ENCODE results near the gene ZNG1F. TPM values are rescaled to one million over a fixed set of nuclear protein-coding genes. Genes with fewer than 3 reads are reported as not detected.
"Not testable (repeated sequence)": the region's sequence is repeated elsewhere in the genome, so short reads cannot be mapped to it uniquely, and the experiment has no call there.

The ZNG1F gene
- total RNA-seq, 1 donor from 2014 or later: 9.5 TPM

- H3K36me3 Mint-ChIP-seq (ENCODE audit: low read depth); H3K4me1 Mint-ChIP-seq; H3K9me3 Mint-ChIP-seq; H3K27ac Mint-ChIP-seq (ENCODE audit: unreplicated experiment); DNase-seq (ENCODE audit: low read depth, low spot score); H3K4me3 Mint-ChIP-seq: not testable (repeated sequence)
- H3K27me3 Mint-ChIP-seq (ENCODE audit: low read depth): peaks cover 22% of the 10 kb centered on the region
These were observed 77.7 kb downstream of the ZNG1F start for GRCh38 chr9:41111414-41111813.

- H3K27me3 Mint-ChIP-seq (ENCODE audit: low read depth): peaks cover 17% of the 10 kb centered on the region
- not testable (repeated sequence) for DNase-seq (ENCODE audit: low read depth, low spot score); H3K9me3 Mint-ChIP-seq; H3K4me1 Mint-ChIP-seq; H3K36me3 Mint-ChIP-seq (ENCODE audit: low read depth); H3K4me3 Mint-ChIP-seq; H3K27ac Mint-ChIP-seq (ENCODE audit: unreplicated experiment)
These were observed 78.2 kb downstream of the ZNG1F start for GRCh38 chr9:41110913-41111312.

GRCh38 chr9:41109253-41109652 lies 79.9 kb downstream of the ZNG1F start:
- DNase-seq (ENCODE audit: low read depth, low spot score); H3K9me3 Mint-ChIP-seq; H3K36me3 Mint-ChIP-seq (ENCODE audit: low read depth); H3K4me3 Mint-ChIP-seq; H3K4me1 Mint-ChIP-seq; H3K27ac Mint-ChIP-seq (ENCODE audit: unreplicated experiment): not testable (repeated sequence)
- peaks cover 16% of the 10 kb centered on the region for H3K27me3 Mint-ChIP-seq (ENCODE audit: low read depth)

GRCh38 chr9:41108816-41109215 lies 80.3 kb downstream of the ZNG1F start:
- peaks cover 13% of the 10 kb centered on the region for H3K27me3 Mint-ChIP-seq (ENCODE audit: low read depth)
- H3K36me3 Mint-ChIP-seq (ENCODE audit: low read depth); DNase-seq (ENCODE audit: low read depth, low spot score); H3K4me3 Mint-ChIP-seq; H3K9me3 Mint-ChIP-seq; H3K27ac Mint-ChIP-seq (ENCODE audit: unreplicated experiment); H3K4me1 Mint-ChIP-seq: not testable (repeated sequence)

GRCh38 chr9:41106472-41107116 lies 82.5 kb downstream of the ZNG1F start:
- not testable (repeated sequence) for DNase-seq (ENCODE audit: low read depth, low spot score); H3K36me3 Mint-ChIP-seq (ENCODE audit: low read depth); H3K4me3 Mint-ChIP-seq; H3K4me1 Mint-ChIP-seq; H3K9me3 Mint-ChIP-seq; H3K27ac Mint-ChIP-seq (ENCODE audit: unreplicated experiment)
- peaks cover 14% of the 10 kb centered on the region for H3K27me3 Mint-ChIP-seq (ENCODE audit: low read depth)

- not testable (repeated sequence) for H3K36me3 Mint-ChIP-seq (ENCODE audit: low read depth); H3K4me3 Mint-ChIP-seq; DNase-seq (ENCODE audit: low read depth, low spot score); H3K4me1 Mint-ChIP-seq; H3K27ac Mint-ChIP-seq (ENCODE audit: unreplicated experiment); H3K9me3 Mint-ChIP-seq
- peaks cover 14% of the 10 kb centered on the region for H3K27me3 Mint-ChIP-seq (ENCODE audit: low read depth)
These were observed 83.4 kb downstream of the ZNG1F start for GRCh38 chr9:41105557-41106253.

GRCh38 chr9:41104542-41104941 lies 84.6 kb downstream of the ZNG1F start:
- H3K36me3 Mint-ChIP-seq (ENCODE audit: low read depth); H3K9me3 Mint-ChIP-seq; DNase-seq (ENCODE audit: low read depth, low spot score); H3K27ac Mint-ChIP-seq (ENCODE audit: unreplicated experiment); H3K4me1 Mint-ChIP-seq; H3K4me3 Mint-ChIP-seq: not testable (repeated sequence)
- H3K27me3 Mint-ChIP-seq (ENCODE audit: low read depth): peaks cover 17% of the 10 kb centered on the region

- not testable (repeated sequence) for H3K4me1 Mint-ChIP-seq; H3K9me3 Mint-ChIP-seq; DNase-seq (ENCODE audit: low read depth, low spot score); H3K4me3 Mint-ChIP-seq; H3K27ac Mint-ChIP-seq (ENCODE audit: unreplicated experiment); H3K36me3 Mint-ChIP-seq (ENCODE audit: low read depth)
- H3K27me3 Mint-ChIP-seq (ENCODE audit: low read depth): peaks cover 27% of the 10 kb centered on the region
These were observed 88.6 kb downstream of the ZNG1F start for GRCh38 chr9:41100508-41100907.

- not testable (repeated sequence) for H3K9me3 Mint-ChIP-seq; H3K4me1 Mint-ChIP-seq; H3K36me3 Mint-ChIP-seq (ENCODE audit: low read depth); H3K27ac Mint-ChIP-seq (ENCODE audit: unreplicated experiment); H3K4me3 Mint-ChIP-seq; DNase-seq (ENCODE audit: low read depth, low spot score)
- peaks cover 27% of the 10 kb centered on the region for H3K27me3 Mint-ChIP-seq (ENCODE audit: low read depth)
These were observed 90.4 kb downstream of the ZNG1F start for GRCh38 chr9:41098759-41099158.

- H3K27ac Mint-ChIP-seq (ENCODE audit: unreplicated experiment); DNase-seq (ENCODE audit: low read depth, low spot score); H3K9me3 Mint-ChIP-seq; H3K36me3 Mint-ChIP-seq (ENCODE audit: low read depth); H3K4me3 Mint-ChIP-seq; H3K4me1 Mint-ChIP-seq: not testable (repeated sequence)
- peaks cover 27% of the 10 kb centered on the region for H3K27me3 Mint-ChIP-seq (ENCODE audit: low read depth)
These were observed 94.1 kb downstream of the ZNG1F start for GRCh38 chr9:41095060-41095459.

- not testable (repeated sequence) for H3K4me1 Mint-ChIP-seq; H3K36me3 Mint-ChIP-seq (ENCODE audit: low read depth); DNase-seq (ENCODE audit: low read depth, low spot score); H3K27ac Mint-ChIP-seq (ENCODE audit: unreplicated experiment); H3K9me3 Mint-ChIP-seq; H3K4me3 Mint-ChIP-seq
- H3K27me3 Mint-ChIP-seq (ENCODE audit: low read depth): peaks cover 26% of the 10 kb centered on the region
These were observed 94.9 kb downstream of the ZNG1F start for GRCh38 chr9:41094010-41094773.

GRCh38 chr9:41090922-41091321 lies 98.2 kb downstream of the ZNG1F start:
- H3K36me3 Mint-ChIP-seq (ENCODE audit: low read depth); DNase-seq (ENCODE audit: low read depth, low spot score); H3K4me1 Mint-ChIP-seq; H3K27ac Mint-ChIP-seq (ENCODE audit: unreplicated experiment); H3K4me3 Mint-ChIP-seq; H3K9me3 Mint-ChIP-seq: not testable (repeated sequence)
- H3K27me3 Mint-ChIP-seq (ENCODE audit: low read depth): peaks cover 34% of the 10 kb centered on the region

- not testable (repeated sequence) for H3K4me3 Mint-ChIP-seq; H3K27ac Mint-ChIP-seq (ENCODE audit: unreplicated experiment); DNase-seq (ENCODE audit: low read depth, low spot score); H3K36me3 Mint-ChIP-seq (ENCODE audit: low read depth); H3K9me3 Mint-ChIP-seq; H3K4me1 Mint-ChIP-seq
- H3K27me3 Mint-ChIP-seq (ENCODE audit: low read depth): peaks cover 39% of the 10 kb centered on the region
These were observed 98.7 kb downstream of the ZNG1F start for GRCh38 chr9:41090386-41090785.
